ENCODE measurements around the gene ANKRD10.

- TF ChIP-seq, protein P1, sequence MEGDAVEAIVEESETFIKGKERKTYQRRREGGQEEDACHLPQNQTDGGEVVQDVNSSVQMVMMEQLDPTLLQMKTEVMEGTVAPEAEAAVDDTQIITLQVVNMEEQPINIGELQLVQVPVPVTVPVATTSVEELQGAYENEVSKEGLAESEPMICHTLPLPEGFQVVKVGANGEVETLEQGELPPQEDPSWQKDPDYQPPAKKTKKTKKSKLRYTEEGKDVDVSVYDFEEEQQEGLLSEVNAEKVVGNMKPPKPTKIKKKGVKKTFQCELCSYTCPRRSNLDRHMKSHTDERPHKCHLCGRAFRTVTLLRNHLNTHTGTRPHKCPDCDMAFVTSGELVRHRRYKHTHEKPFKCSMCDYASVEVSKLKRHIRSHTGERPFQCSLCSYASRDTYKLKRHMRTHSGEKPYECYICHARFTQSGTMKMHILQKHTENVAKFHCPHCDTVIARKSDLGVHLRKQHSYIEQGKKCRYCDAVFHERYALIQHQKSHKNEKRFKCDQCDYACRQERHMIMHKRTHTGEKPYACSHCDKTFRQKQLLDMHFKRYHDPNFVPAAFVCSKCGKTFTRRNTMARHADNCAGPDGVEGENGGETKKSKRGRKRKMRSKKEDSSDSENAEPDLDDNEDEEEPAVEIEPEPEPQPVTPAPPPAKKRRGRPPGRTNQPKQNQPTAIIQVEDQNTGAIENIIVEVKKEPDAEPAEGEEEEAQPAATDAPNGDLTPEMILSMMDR (IDR thresholded peaks at IDR 0.05) = no peak
- TF ChIP-seq EZH2 (IDR thresholded peaks at IDR 0.05) (no peak), EZH2phosphoT487 (IDR thresholded peaks at IDR 0.05) (no peak)
These were observed 44.8 kb downstream of the ANKRD10 start for GRCh38 chr13:110869805-110870706.
